Lower leg skin (tissue), 4 donors: ENCODE data around the gene SYNRG. TPM values are rescaled to one million over a fixed set of nuclear protein-coding genes. Genes with fewer than 3 reads are reported as not detected.

Source experiments
- DNase-seq, 2 donors: peaks; one replicate each; pipeline ENCODE4 v3.0.0-alpha.2; 2019; ENCODE audit warnings: low spot score in 2 of 2
- H3K4me3 ChIP-seq: fragments of 200-600 bp; sonication (generic); 2 replicates; pipeline ENCODE4 v1.5.1; 2017; ENCODE audit warnings: mild to moderate bottlenecking, low read depth; ENCODE audit not compliant: poor library complexity, severe bottlenecking
- POLR2A ChIP-seq, 2 donors: fragments of 450-650 bp; IDR thresholded peaks; one replicate each; pipeline ENCODE4 v1.6.1; 2016 to 2017; ENCODE audit warnings: antibody characterized with exemption in 2 of 2, mild to moderate bottlenecking in 1 of 2, moderate library complexity in 1 of 2
- WGBS, 2 donors: methylation state at CpG; one replicate each; pipeline ENCODE4 v1.1.5; 2018; 5-methylcytosine and 5-hydroxymethylcytosine counted together
- intact Hi-C: fragments of 100-400 bp; cut with DNase I; formaldehyde crosslinking; loops from one replicate; pipeline ENCODE4 v1.15.0; 2023; ENCODE audit warnings: low total_unique reads
- total RNA-seq, 4 donors: library from RNA; depleted of rRNA; stranded (reverse); fragments of >200 nt; gene quantifications; one replicate each; pipeline ENCODE4 v1.1.0, GENCODE V29; 2016
- TF ChIP-seq, protein P1 (sequence below), 3 donors: fragments of 450-650 bp; IDR thresholded peaks; one replicate each; pipeline ENCODE4 v1.5.1; 2016; ENCODE audit warnings: antibody characterized with exemption in 3 of 3, mild to moderate bottlenecking in 3 of 3, moderate library complexity in 2 of 3

SYNRG gene
- total RNA-seq, 4 donors from 2014 or later: 23.3 to 40.7 (median 24.5) TPM

DNA sequence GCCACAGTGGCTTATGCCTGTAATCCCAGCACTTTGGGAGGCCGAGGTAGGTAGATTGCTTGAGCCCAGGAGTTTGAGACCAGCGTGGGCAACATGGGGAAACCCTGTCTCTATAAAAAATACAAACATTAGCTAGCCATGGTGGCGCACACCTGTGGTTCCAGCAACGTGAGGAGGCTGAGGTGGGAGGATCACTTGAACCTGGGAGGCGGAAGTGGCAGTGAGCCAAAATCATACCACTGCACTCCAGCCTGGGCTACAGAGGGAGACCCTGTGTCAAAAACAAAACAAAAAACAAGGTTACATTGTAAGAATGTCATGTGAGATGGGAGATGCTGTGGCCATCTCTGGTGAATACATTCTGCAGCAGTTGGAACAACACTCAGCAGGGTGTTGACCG lies 106.1 kb downstream of the SYNRG start:
- DNase-seq: no peak
- intact Hi-C loops: no loop called here
- WGBS, 2 donors: 92% methylated on average over 6 of the region's 6 CpGs
- H3K4me3 ChIP-seq: no peak overlapping the region
- TF ChIP-seq, protein P1, sequence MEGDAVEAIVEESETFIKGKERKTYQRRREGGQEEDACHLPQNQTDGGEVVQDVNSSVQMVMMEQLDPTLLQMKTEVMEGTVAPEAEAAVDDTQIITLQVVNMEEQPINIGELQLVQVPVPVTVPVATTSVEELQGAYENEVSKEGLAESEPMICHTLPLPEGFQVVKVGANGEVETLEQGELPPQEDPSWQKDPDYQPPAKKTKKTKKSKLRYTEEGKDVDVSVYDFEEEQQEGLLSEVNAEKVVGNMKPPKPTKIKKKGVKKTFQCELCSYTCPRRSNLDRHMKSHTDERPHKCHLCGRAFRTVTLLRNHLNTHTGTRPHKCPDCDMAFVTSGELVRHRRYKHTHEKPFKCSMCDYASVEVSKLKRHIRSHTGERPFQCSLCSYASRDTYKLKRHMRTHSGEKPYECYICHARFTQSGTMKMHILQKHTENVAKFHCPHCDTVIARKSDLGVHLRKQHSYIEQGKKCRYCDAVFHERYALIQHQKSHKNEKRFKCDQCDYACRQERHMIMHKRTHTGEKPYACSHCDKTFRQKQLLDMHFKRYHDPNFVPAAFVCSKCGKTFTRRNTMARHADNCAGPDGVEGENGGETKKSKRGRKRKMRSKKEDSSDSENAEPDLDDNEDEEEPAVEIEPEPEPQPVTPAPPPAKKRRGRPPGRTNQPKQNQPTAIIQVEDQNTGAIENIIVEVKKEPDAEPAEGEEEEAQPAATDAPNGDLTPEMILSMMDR (IDR thresholded peaks at IDR 0.05): no peak
- no peak for TF ChIP-seq POLR2A (IDR thresholded peaks at IDR 0.05)

DNA sequence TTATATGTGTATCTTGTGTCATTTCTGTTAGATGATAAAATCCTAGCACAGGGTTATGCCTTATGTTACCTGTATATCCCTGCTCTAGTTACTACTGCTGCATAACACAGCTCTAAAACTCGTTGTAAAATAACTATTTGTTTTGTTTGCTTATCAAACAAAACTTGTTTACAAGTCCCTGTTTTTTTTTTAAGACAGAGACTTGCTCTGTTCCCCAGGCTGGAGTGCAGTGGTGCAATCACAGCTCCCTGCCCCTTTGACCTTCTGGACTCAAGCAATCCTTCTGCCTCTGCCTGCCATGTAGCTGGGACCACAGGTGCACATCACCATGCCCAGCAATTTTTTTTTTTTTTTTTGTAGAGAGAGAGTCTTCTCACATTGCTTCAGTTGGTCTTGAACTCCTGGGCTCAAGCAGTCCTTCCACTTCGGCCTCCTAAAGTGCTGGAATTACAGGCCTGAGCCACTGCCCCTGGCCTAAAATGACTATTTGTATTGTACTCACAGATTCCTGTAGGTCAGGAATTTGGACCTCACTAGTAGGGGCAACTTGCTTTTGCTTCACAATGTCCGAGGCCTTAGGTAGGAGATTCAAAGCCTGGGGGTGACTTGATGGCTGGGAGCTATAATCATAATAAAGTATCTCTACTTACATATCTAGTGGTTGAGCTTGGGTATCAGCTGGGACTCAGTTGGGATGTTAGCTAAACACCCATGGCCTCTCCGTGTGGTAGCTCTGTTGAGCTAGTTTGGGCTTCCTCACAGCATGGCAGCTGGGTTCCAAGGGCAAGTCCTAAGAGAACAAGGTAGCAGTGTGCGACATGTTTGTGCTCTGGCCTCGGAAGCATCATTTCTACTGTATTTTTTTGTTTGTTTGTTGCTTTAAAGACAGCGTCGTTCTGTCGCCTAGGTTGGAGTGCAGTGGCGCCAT lies 106.9 kb downstream of the SYNRG start:
- WGBS, 2 donors: 84 to 87% methylated on average over 10 of the region's 10 CpGs
- no peak for DNase-seq
- H3K4me3 ChIP-seq: no peak overlapping the region
- intact Hi-C loops: no loop called here
- no peak for TF ChIP-seq POLR2A (IDR thresholded peaks at IDR 0.05)
- TF ChIP-seq, protein P1 (IDR thresholded peaks at IDR 0.05): no peak

DNA sequence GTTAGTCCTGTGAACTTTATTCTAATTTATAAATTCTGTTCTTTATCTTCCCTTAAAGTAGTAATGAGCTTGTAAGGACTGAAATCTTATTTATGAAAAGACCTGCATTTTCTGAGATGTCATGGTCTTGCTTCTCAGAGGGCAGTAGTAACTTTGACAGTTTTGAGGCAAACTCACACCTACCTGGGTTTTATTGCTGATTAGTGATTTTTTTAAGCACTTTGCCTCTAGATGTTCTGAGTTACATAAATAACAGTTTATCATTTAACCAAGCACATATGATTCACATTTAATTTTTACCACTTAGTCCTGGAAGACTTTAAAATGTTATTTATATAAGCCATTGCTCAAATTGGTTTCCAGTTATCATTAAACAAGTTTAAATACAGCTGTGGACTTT lies 108.8 kb downstream of the SYNRG start:
- no peak for DNase-seq
- intact Hi-C loops: no loop called here
- no peak overlapping the region for H3K4me3 ChIP-seq
- no peak for TF ChIP-seq POLR2A (IDR thresholded peaks at IDR 0.05)
- TF ChIP-seq, protein P1 (IDR thresholded peaks at IDR 0.05): no peak

DNA sequence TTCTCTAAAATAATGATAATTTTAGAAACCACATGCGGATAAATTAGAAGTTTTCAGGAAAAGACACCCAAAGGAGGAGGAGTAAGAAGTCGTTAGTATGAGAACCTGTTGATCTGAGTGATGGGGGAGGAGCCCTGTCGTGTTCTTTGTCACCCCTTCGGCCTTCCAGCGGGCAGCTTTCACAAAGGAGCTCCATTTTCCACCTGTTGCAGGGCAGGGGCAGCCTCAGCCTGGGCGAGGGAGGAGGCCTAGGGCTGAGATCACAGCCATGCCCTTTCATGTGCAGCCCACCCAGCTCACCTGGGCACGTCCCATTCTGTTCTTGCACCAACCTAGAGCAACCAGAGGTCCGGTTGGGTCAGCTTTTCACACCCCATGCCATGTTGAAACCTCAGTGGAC lies 114.2 kb downstream of the SYNRG start:
- WGBS, 2 donors: 65 to 69% methylated on average over 8 of the region's 8 CpGs
- intact Hi-C loops: loop anchor here (10.0 kb wide), 1 partner anchor 60 kb away; no protein-coding TSS in a partner anchor
- TF ChIP-seq, protein P1 (IDR thresholded peaks at IDR 0.05): no peak
- TF ChIP-seq POLR2A (IDR thresholded peaks at IDR 0.05): no peak
- no peak for DNase-seq
- H3K4me3 ChIP-seq: no peak overlapping the region

DNA sequence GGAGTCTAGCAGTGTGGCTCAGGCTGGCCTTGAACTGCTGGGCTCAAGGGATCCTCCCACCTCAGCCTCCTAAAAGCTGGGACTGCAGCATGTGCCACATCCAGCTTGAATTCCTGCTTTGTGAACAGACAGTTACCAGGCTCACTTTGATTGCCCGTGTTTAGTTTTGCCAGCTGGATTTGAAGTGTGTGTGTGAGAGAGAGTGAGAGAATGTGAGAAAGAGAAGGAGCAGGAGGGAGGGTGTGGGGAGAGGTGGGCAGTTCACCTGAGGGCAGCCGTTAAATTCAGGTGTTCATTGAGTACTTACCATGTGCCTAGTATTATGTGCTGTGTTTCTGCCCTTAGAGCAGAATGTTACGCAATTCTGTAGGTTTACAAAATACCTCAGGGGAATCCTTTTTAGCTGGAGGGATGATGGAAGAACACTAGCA lies 114.8 kb downstream of the SYNRG start:
- no peak overlapping the region for H3K4me3 ChIP-seq
- intact Hi-C loops: loop anchor here (10.0 kb wide), 1 partner anchor 60 kb away; no protein-coding TSS in a partner anchor
- no peak for DNase-seq
- WGBS, 2 donors: 59 to 62% methylated on average over 3 of the region's 3 CpGs
- TF ChIP-seq, protein P1 (IDR thresholded peaks at IDR 0.05): no peak
- no peak for TF ChIP-seq POLR2A (IDR thresholded peaks at IDR 0.05)
